Calu3 (cell line): ENCODE data around the gene HNRNPA2B1. TPM values are rescaled to one million over a fixed set of nuclear protein-coding genes. Genes with fewer than 3 reads are reported as not detected.
A peak's percentile ranks its signal among the peaks of the same experiment; 100 is the strongest.

ENCODE experiments used
- BruUV-seq: library from RNA; stranded (reverse); fragments of 400-500 nt; replicated peaks from 2 replicates; lab custom pipeline; 2021; lab: Mats Ljungman, UMichigan
- CTCF ChIA-PET: fragments of 300-600 bp; sonication (Branson Sonifier 250); formaldehyde crosslinking; loops from one replicate; lab custom pipeline; 2022; ENCODE audit warnings: antibody characterized with exemption; lab: Charles Lee
- DNase-seq: peaks from one replicate; pipeline ENCODE4 v3.0.0; 2022
- H3K27ac Mint-ChIP-seq: one replicate; pipeline ENCODE4 v1.8.0; 2022; ENCODE audit warnings: mixed read lengths; ENCODE audit not compliant: unreplicated experiment
- H3K27me3 Mint-ChIP-seq: one replicate; pipeline ENCODE4 v1.8.0; 2022; ENCODE audit warnings: mixed read lengths; ENCODE audit not compliant: unreplicated experiment
- H3K36me3 Mint-ChIP-seq: one replicate; pipeline ENCODE4 v1.8.0; 2022; ENCODE audit warnings: mild to moderate bottlenecking, moderate library complexity, mixed read lengths; ENCODE audit not compliant: insufficient read depth, unreplicated experiment
- H3K4me1 Mint-ChIP-seq: one replicate; pipeline ENCODE4 v1.8.0; 2022; ENCODE audit warnings: mild to moderate bottlenecking, low read depth, mixed read lengths; ENCODE audit not compliant: unreplicated experiment
- H3K4me3 Mint-ChIP-seq: one replicate; pipeline ENCODE4 v1.8.0; 2022; ENCODE audit warnings: mild to moderate bottlenecking, low read depth, moderate library complexity, mixed read lengths; ENCODE audit not compliant: unreplicated experiment
- H3K9me3 Mint-ChIP-seq: one replicate; pipeline ENCODE4 v1.8.0; 2022; ENCODE audit warnings: low read depth, mixed read lengths; ENCODE audit not compliant: unreplicated experiment
- intact Hi-C: fragments of 100-400 bp; cut with micrococcal nuclease; formaldehyde crosslinking; loops from one replicate; pipeline ENCODE4 v1.10.0; 2022; ENCODE audit not compliant: unreplicated experiment
- total RNA-seq: library from RNA; stranded (reverse); gene quantifications from 2 replicates; pipeline ENCODE4 v1.2.3, GENCODE V29; 2022
- TF ChIP-seq, protein P1 (sequence below): fragments of 200-600 bp; IDR thresholded peaks from one replicate; pipeline ENCODE4 v1.8.0; 2022; ENCODE audit warnings: antibody characterized with exemption; ENCODE audit not compliant: unreplicated experiment

Gene HNRNPA2B1
- total RNA-seq, 1 experiment from 2014 or later = 924 TPM

DNA sequence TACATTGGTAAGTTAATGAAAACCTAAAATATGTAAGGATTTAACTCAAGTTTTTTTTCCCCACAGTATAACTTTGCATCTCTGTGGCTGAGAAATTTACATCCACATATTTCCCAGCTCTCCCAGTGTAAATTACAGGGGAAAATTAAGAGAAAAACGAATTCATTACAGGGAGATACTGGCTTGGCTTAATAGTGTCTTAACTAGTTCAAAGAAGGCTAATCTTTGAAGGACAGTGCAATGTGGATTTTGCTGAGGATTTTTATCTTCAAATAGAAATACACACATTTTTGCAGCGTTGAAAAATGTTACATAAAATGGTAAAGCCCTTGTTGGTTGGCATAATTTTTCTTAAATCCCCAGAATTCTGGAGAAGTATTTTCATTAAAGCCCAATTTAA is 2.5 kb upstream of the HNRNPA2B1 start:
- Mint-ChIP-seq H3K4me1 (peaks cover 39% of the 10 kb centered on the region), H3K9me3 (no peaks in the 10 kb centered on the region), H3K36me3 (peaks cover 98% of the 10 kb centered on the region), H3K4me3 (peak overlapping the region; percentile 96), H3K27me3 (no peaks in the 10 kb centered on the region), H3K27ac (peak overlapping the region; percentile 90)
- TF ChIP-seq, protein P1, sequence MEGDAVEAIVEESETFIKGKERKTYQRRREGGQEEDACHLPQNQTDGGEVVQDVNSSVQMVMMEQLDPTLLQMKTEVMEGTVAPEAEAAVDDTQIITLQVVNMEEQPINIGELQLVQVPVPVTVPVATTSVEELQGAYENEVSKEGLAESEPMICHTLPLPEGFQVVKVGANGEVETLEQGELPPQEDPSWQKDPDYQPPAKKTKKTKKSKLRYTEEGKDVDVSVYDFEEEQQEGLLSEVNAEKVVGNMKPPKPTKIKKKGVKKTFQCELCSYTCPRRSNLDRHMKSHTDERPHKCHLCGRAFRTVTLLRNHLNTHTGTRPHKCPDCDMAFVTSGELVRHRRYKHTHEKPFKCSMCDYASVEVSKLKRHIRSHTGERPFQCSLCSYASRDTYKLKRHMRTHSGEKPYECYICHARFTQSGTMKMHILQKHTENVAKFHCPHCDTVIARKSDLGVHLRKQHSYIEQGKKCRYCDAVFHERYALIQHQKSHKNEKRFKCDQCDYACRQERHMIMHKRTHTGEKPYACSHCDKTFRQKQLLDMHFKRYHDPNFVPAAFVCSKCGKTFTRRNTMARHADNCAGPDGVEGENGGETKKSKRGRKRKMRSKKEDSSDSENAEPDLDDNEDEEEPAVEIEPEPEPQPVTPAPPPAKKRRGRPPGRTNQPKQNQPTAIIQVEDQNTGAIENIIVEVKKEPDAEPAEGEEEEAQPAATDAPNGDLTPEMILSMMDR = no peak
- TSS peak; percentile 44 for BruUV-seq
- no peak for DNase-seq
- CTCF ChIA-PET = interaction anchor here (1.0 to 1.8 kb wide), 2 partner anchors 14 to 162 kb away, joined by 3 to 6 read pairs; no protein-coding TSS in a partner anchor
- intact Hi-C loops = loop anchor here (5.0 kb wide), 3 partner anchors 84 to 164 kb away; no protein-coding TSS in a partner anchor

DNA sequence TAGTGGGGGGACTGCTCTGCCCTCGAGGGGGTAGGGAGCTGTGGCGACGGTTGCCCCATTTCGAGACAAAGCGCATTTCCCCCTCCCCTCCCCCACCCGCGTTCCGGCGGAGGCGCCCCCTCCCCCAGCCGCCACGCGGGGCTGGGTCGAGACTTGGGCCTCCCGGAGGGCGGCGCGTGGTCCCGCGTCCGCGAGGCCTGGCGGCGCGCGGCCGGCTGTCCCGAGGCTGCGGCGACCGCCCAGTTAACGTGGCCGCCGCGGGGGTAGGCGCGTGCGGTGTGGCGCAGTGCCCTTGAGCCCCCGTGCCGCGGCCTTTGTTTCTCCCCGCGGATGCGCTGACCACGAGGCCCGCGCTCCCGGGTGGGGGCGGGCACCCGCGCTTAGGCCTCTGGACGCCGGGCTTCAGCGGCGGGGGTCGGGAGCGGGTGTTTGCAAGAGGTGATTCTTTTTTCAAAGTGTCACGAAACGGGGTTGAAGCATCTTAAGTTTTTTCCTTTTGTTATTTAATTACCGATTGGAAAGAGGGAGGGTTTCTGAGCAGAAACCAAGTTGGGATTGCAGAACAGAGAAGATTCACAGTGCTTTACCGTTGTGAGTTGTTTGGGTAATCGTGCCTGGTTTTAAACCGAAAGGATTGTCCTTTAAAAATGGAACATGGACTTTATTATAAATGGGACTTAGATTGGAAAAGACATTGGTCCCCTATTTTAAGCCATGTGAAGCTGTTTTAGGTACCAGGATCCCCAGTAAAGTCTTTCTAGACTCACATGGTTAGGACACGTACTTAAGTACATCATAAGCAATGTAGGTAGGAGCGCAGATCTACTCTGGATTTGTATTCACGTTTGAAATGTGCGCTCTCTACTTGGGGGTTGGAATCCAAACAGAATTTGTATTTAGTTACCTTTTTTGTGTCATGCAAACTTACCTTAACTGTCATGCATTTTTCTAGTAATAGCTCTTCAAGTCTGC is 1.8 kb upstream of the HNRNPA2B1 start:
- peaks cover 37% of the 10 kb centered on the region for H3K4me1 Mint-ChIP-seq
- TF ChIP-seq, protein P1 = no peak
- DNase-seq = peak; percentile 71
- no peaks in the 10 kb centered on the region for H3K27me3 Mint-ChIP-seq
- peak overlapping the region; percentile 99 for H3K27ac Mint-ChIP-seq
- no peaks in the 10 kb centered on the region for H3K9me3 Mint-ChIP-seq
- CTCF ChIA-PET = interaction anchor here (1.0 to 1.8 kb wide), 3 partner anchors 8 to 163 kb away, joined by 3 to 6 read pairs (median 4); no protein-coding TSS in a partner anchor
- H3K4me3 Mint-ChIP-seq = peak overlapping the region; percentile 96
- intact Hi-C loops = loop anchor here (5.0 kb wide), 3 partner anchors 85 to 165 kb away; no protein-coding TSS in a partner anchor
- H3K36me3 Mint-ChIP-seq = peaks cover 98% of the 10 kb centered on the region
- BruUV-seq = no TSS peak

DNA sequence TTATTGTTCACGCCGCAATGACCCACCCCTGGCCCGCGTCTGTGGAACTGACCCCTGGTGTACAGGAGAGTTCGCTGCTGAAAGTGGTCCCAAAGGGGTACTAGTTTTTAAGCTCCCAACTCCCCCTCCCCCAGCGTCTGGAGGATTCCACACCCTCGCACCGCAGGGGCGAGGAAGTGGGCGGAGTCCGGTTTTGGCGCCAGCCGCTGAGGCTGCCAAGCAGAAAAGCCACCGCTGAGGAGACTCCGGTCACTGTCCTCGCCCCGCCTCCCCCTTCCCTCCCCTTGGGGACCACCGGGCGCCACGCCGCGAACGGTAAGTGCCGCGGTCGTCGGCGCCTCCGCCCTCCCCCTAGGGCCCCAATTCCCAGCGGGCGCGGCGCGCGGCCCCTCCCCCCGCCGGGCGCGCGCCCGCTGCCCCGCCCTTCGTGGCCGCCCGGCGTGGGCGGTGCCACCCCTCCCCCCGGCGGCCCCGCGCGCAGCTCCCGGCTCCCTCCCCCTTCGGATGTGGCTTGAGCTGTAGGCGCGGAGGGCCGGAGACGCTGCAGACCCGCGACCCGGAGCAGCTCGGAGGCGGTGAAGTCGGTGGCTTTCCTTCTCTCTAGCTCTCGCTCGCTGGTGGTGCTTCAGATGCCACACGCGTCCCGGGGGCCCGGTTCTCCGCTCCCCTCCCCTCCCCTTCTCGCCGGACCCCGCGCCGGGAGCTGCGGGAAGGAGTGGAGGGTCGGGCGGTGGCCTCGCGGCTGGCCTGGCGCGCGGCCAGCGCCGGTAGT is 887 bp upstream of the HNRNPA2B1 start, which contains the start of gene CBX3:
Gene CBX3, plus strand, starts transcription at position 499 of the 772 bp plus-strand sequence. CDS start 1,254 bp downstream, outside the sequence.
- H3K9me3 Mint-ChIP-seq = no peaks in the 10 kb centered on the region
- no TSS peak for BruUV-seq
- H3K4me1 Mint-ChIP-seq = peaks cover 37% of the 10 kb centered on the region
- intact Hi-C loops = loop anchor here (5.0 kb wide), 3 partner anchors 86 to 166 kb away; no protein-coding TSS in a partner anchor
- H3K4me3 Mint-ChIP-seq = peak within 1 kb of the TSS; percentile 96
- TF ChIP-seq, protein P1 = no peak
- peak within 1 kb of the TSS; percentile 99 for H3K27ac Mint-ChIP-seq
- peaks cover 98% of the 10 kb centered on the region for H3K36me3 Mint-ChIP-seq
- no peaks in the 10 kb centered on the region for H3K27me3 Mint-ChIP-seq
- peak; percentile 97 for DNase-seq
- CTCF ChIA-PET = interaction anchor here (1.4 to 1.8 kb wide), 2 partner anchors 9 to 164 kb away, joined by 4 to 6 read pairs; no protein-coding TSS in a partner anchor

DNA sequence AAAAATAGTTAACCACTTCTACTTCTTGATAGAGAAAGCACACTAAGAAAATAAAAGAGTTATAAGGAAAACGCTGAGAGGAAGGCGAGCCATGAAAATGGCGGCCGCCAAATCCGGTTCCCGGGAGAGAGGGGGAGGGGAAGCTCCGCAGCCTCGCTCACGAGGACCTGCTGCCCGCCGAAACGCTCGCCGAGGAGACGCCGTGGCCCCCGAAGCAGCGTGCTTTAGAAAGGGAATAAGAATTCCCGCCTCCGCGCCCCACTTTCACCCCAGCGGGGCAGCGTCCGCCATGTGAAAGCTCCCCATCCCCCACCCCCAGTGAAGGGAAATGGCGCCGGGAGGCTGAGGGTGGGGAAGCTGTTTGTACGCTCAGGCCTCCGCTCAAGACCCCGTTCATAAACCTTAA is 505 bp downstream of the HNRNPA2B1 start:
- no peaks in the 10 kb centered on the region for H3K27me3 Mint-ChIP-seq
- peaks cover 37% of the 10 kb centered on the region for H3K4me1 Mint-ChIP-seq
- H3K4me3 Mint-ChIP-seq = peak overlapping the region; percentile 96
- TF ChIP-seq, protein P1 = no peak
- peaks cover 98% of the 10 kb centered on the region for H3K36me3 Mint-ChIP-seq
- DNase-seq = peak; percentile 78
- BruUV-seq = no TSS peak
- H3K9me3 Mint-ChIP-seq = no peaks in the 10 kb centered on the region
- intact Hi-C loops = loop anchor here (5.0 kb wide), 3 partner anchors 87 to 167 kb away; no protein-coding TSS in a partner anchor
- CTCF ChIA-PET = interaction anchor here (1.1 kb wide), 1 partner anchor 45 kb away, joined by 3 read pairs; no protein-coding TSS in a partner anchor
- H3K27ac Mint-ChIP-seq = peak overlapping the region; percentile 99
